Activated CD4-positive, alpha-beta memory T cell treated with anti-CD3 and anti-CD28 coated beads for 36 hours (primary cell): ENCODE results near the gene TACC2. TPM values are rescaled to one million over a fixed set of nuclear protein-coding genes. Genes with fewer than 3 reads are reported as not detected.
A peak's percentile ranks its signal among the peaks of the same experiment; 100 is the strongest.
"Not testable (repeated sequence)": the region's sequence is repeated elsewhere in the genome, so short reads cannot be mapped to it uniquely, and the experiment has no call there.

Experiments used
- CTCF ChIA-PET: fragments of 350-600 bp; sonication (Branson Sonifier 250); formaldehyde crosslinking; loops from one replicate; lab custom pipeline; 2021; ENCODE audit warnings: antibody characterized with exemption, inconsistent platforms; lab: Charles Lee
- POLR2A ChIA-PET: fragments of 350-600 bp; sonication (Branson Sonifier 250); formaldehyde crosslinking; loops from one replicate; lab custom pipeline; 2021; ENCODE audit warnings: antibody characterized with exemption; lab: Charles Lee
- DNase-seq: peaks from one replicate; pipeline ENCODE4 v3.0.0-alpha.2; 2020
- H3K27ac Mint-ChIP-seq: one replicate; pipeline ENCODE4 v1.8.0; 2021; ENCODE audit warnings: mixed read lengths
- H3K27me3 Mint-ChIP-seq: one replicate; pipeline ENCODE4 v1.8.0; 2021; ENCODE audit warnings: mixed read lengths
- H3K36me3 Mint-ChIP-seq: one replicate; pipeline ENCODE4 v1.8.0; 2021; ENCODE audit warnings: mixed read lengths
- H3K4me1 Mint-ChIP-seq: one replicate; pipeline ENCODE4 v1.8.0; 2021; ENCODE audit warnings: low read depth, mixed read lengths
- H3K4me3 Mint-ChIP-seq: one replicate; pipeline ENCODE4 v1.8.0; 2021; ENCODE audit warnings: mild to moderate bottlenecking, mixed read lengths
- H3K9me3 Mint-ChIP-seq: one replicate; pipeline ENCODE4 v1.8.0; 2021; ENCODE audit warnings: mixed read lengths
- intact Hi-C: fragments of 100-400 bp; cut with micrococcal nuclease; formaldehyde crosslinking; loops from one replicate; pipeline ENCODE4 v1.15.1; 2023
- total RNA-seq, 2 experiments: library from RNA; stranded (reverse); gene quantifications; one replicate each; pipeline ENCODE4 v1.2.3, GENCODE V29; 2021

Gene TACC2
- total RNA-seq, 2 experiments from 2014 or later, result not detected

GRCh38 chr10:122097935-122098334, 109.0 kb downstream of the TACC2 start:
- Mint-ChIP-seq H3K27me3 (peaks cover 7% of the 10 kb centered on the region), H3K36me3 (no peaks in the 10 kb centered on the region), H3K4me3 (no peak overlapping the region), H3K4me1 (no peaks in the 10 kb centered on the region), H3K27ac (no peak overlapping the region), H3K9me3 (no peaks in the 10 kb centered on the region)
- POLR2A ChIA-PET, result no interaction called here
- CTCF ChIA-PET, result no interaction called here
- no peak for DNase-seq
- intact Hi-C loops, result no loop called here

DNA sequence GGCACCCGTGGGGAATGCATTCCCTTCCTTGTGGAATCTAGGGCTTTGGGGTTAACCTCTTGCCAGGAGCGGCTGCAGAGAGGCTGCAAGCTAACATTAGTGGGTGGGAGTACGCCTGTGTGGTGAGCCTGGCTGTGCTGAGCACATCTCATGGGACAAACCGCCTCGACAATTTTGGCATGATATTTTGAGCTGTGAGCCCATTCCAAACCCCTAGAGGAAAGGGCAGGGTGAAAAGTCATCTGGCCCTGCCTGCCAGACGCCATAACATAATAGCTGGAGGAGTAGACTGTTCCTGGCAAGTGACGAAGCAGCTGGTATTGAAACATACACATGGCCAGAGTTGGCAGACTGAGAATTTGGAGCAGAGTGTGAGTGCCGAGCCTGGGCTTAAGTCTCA, 110.0 kb downstream of the TACC2 start:
- POLR2A ChIA-PET, result no interaction called here
- intact Hi-C loops, result no loop called here
- H3K27me3 Mint-ChIP-seq, result peaks cover 6% of the 10 kb centered on the region
- no peaks in the 10 kb centered on the region for H3K9me3 Mint-ChIP-seq
- CTCF ChIA-PET, result no interaction called here
- H3K4me1 Mint-ChIP-seq, result no peaks in the 10 kb centered on the region
- H3K36me3 Mint-ChIP-seq, result no peaks in the 10 kb centered on the region
- no peak overlapping the region for H3K4me3 Mint-ChIP-seq
- no peak overlapping the region for H3K27ac Mint-ChIP-seq
- no peak for DNase-seq

- Mint-ChIP-seq H3K4me1 (no peaks in the 10 kb centered on the region), H3K27me3 (peaks cover 6% of the 10 kb centered on the region), H3K27ac (no peak overlapping the region), H3K4me3 (no peak overlapping the region), H3K9me3 (no peaks in the 10 kb centered on the region), H3K36me3 (no peaks in the 10 kb centered on the region)
- ChIA-PET CTCF (no interaction called here), POLR2A (no interaction called here)
- intact Hi-C loops, result no loop called here
- no peak for DNase-seq
These were observed 110.6 kb downstream of the TACC2 start for GRCh38 chr10:122099562-122099961.

- intact Hi-C loops, result no loop called here
- H3K27ac Mint-ChIP-seq, result no peak overlapping the region
- H3K9me3 Mint-ChIP-seq, result no peaks in the 10 kb centered on the region
- no peaks in the 10 kb centered on the region for H3K4me1 Mint-ChIP-seq
- no peak overlapping the region for H3K4me3 Mint-ChIP-seq
- ChIA-PET POLR2A (no interaction called here), CTCF (no interaction called here)
- peaks cover 4% of the 10 kb centered on the region for H3K27me3 Mint-ChIP-seq
- H3K36me3 Mint-ChIP-seq, result no peaks in the 10 kb centered on the region
- no peak for DNase-seq
These were observed 113.3 kb downstream of the TACC2 start for GRCh38 chr10:122102146-122102868.

GRCh38 chr10:122102869-122103525, 114.0 kb downstream of the TACC2 start:
- no peak for DNase-seq
- H3K36me3 Mint-ChIP-seq, result no peaks in the 10 kb centered on the region
- ChIA-PET POLR2A (no interaction called here), CTCF (no interaction called here)
- intact Hi-C loops, result no loop called here
- peaks cover 3% of the 10 kb centered on the region for H3K27me3 Mint-ChIP-seq
- H3K4me3 Mint-ChIP-seq, result no peak overlapping the region
- H3K27ac Mint-ChIP-seq, result no peak overlapping the region
- no peaks in the 10 kb centered on the region for H3K4me1 Mint-ChIP-seq
- H3K9me3 Mint-ChIP-seq, result no peaks in the 10 kb centered on the region

DNA sequence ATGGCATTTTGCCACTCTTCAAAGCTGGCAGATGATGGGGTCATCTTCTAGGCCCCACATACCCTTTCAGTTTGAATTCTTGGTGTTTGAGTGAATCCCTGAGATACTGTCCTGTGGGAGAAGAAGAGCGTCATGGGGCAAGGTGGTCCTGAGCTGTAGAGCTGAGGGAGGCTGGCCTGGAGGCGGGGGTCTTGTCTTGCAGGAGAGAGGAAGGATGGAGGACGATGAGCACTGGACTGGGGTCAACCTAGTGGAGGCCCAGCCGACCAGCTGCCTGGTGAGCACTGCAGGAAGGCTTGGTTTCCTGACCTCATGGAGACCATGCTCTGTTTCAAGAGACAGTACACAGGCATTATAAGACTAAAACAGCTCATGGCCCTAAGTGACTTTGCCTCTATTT, 114.6 kb downstream of the TACC2 start:
- no peaks in the 10 kb centered on the region for H3K36me3 Mint-ChIP-seq
- ChIA-PET CTCF (no interaction called here), POLR2A (no interaction called here)
- H3K9me3 Mint-ChIP-seq, result no peaks in the 10 kb centered on the region
- no peaks in the 10 kb centered on the region for H3K4me1 Mint-ChIP-seq
- intact Hi-C loops, result no loop called here
- H3K27ac Mint-ChIP-seq, result no peak overlapping the region
- DNase-seq, result no peak
- H3K27me3 Mint-ChIP-seq, result peaks cover 3% of the 10 kb centered on the region
- no peak overlapping the region for H3K4me3 Mint-ChIP-seq

DNA sequence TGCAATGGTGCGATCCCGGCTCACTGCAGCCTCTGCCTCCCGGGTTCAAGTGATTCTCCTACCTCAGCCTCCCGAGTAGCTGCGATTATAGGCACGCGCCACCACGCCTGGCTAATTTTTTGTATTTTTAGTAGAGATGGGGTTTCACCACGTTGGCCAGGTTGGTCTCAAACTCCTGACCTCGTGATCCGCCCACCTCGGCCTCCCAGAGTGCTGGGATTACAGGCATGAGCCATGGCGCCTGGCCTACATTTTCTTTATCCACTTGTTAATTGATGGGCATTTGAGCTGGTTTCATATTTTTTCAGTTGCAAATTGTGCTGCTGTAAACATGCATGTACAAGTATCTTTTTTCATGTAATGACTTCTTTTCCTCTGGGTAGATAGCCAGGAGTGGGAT, 119.8 kb downstream of the TACC2 start:
- POLR2A ChIA-PET, H3K36me3 Mint-ChIP-seq, intact Hi-C loops, H3K9me3 Mint-ChIP-seq, CTCF ChIA-PET, H3K4me1 Mint-ChIP-seq, H3K4me3 Mint-ChIP-seq, DNase-seq, H3K27ac Mint-ChIP-seq: not testable (repeated sequence)
- H3K27me3 Mint-ChIP-seq, result peaks cover 18% of the 10 kb centered on the region

GRCh38 chr10:122112021-122112616, 123.2 kb downstream of the TACC2 start:
- Mint-ChIP-seq H3K27ac (no peak overlapping the region), H3K4me1 (peaks cover 3% of the 10 kb centered on the region), H3K4me3 (no peak overlapping the region), H3K27me3 (peaks cover 36% of the 10 kb centered on the region), H3K36me3 (no peaks in the 10 kb centered on the region), H3K9me3 (no peaks in the 10 kb centered on the region)
- DNase-seq, result no peak
- POLR2A ChIA-PET, result no interaction called here
- CTCF ChIA-PET, result no interaction called here
- intact Hi-C loops, result no loop called here

GRCh38 chr10:122112625-122113160, 123.7 kb downstream of the TACC2 start:
- no peak for DNase-seq
- no peak overlapping the region for H3K4me3 Mint-ChIP-seq
- intact Hi-C loops, result no loop called here
- no peaks in the 10 kb centered on the region for H3K9me3 Mint-ChIP-seq
- ChIA-PET CTCF (no interaction called here), POLR2A (no interaction called here)
- peaks cover 3% of the 10 kb centered on the region for H3K4me1 Mint-ChIP-seq
- no peak overlapping the region for H3K27ac Mint-ChIP-seq
- H3K36me3 Mint-ChIP-seq, result no peaks in the 10 kb centered on the region
- peaks cover 39% of the 10 kb centered on the region for H3K27me3 Mint-ChIP-seq

DNA sequence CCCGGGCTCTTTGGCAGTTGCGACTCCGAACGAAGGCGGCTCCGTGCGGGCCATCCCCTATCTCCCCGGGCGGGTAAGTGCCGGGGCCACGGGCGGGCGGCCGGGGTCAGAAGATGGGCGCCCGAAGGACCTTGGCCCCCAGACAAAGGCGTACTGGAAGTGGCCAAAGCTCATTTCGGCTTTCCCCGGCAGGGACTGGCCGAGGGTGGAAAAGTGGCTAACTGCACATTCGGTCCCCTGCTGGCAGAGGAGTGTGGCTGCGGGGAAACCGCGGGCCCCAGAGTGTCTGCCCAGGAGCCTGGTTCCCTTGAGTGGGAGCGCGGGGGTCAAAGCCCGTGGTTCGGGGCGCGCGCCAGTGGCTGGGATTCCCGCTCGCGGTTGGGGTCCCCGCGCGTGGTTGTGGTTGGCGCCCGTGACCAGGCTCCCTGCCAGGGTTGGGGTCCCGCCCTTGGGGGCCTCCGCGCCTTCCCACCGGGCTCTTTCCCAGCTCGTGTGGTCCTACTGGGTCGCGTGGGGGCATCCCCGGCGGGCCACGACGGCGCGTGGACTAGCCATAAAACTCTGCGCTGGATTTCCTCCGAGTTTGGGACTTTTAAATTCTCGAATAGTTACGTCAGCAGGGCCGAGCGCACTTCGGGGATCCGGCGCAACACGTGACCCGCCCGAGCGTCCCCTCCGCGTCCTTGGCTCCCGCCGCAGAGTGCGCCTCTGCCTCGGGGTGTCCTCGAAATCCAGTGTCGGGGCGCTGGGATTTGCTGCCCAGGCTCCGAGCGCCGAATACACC, 124.4 kb downstream of the TACC2 start:
- no peaks in the 10 kb centered on the region for H3K9me3 Mint-ChIP-seq
- DNase-seq, result peak; percentile 14
- H3K27ac Mint-ChIP-seq, result no peak overlapping the region
- peaks cover 3% of the 10 kb centered on the region for H3K4me1 Mint-ChIP-seq
- no peaks in the 10 kb centered on the region for H3K36me3 Mint-ChIP-seq
- H3K27me3 Mint-ChIP-seq, result peaks cover 39% of the 10 kb centered on the region
- POLR2A ChIA-PET, result no interaction called here
- no peak overlapping the region for H3K4me3 Mint-ChIP-seq
- CTCF ChIA-PET, result no interaction called here
- intact Hi-C loops, result no loop called here

DNA sequence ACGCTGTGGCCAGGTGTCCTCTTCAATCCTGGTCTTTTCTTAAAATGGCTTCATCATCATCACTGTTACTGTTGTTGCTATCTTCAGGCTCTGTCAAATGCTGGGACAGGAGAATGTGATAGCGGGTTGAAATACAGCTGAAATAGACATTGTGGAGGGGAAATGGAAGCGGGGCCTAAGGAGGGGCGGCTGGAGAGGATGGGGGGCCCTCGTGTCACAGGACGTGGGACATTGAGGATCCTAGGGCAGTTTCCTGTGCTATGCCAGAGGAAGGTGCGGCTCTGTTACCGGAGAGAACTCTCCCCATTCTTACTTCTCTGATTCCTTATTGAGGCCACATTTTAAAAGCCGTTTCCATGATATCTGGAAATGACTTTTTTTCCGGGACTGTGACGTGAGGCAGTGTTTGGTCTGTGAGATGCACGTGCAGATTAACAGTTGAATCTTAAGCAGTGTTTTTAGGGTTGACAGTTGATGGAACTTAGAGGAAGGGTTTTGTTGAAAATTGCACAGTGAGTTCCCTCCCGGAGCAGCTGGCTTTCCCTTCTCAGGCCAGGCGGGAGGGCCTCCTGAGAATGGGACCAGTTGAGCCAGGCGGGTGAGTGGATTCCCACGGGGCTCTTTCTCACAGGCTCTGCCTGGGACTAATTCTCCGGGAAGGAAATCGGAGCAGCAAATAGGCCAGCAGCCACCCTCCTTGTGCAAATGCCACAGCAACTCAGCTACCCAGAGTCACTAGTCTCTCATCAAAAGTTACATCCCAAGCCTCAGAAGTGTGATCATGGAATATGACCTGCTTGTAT, 125.2 kb downstream of the TACC2 start:
- H3K4me3 Mint-ChIP-seq, result no peak overlapping the region
- CTCF ChIA-PET, result no interaction called here

More for the DNA sequence above, 125.2 kb downstream of the TACC2 start:
- Mint-ChIP-seq H3K27me3 (peaks cover 39% of the 10 kb centered on the region), H3K4me1 (peaks cover 3% of the 10 kb centered on the region), H3K9me3 (no peaks in the 10 kb centered on the region), H3K36me3 (no peaks in the 10 kb centered on the region), H3K27ac (no peak overlapping the region)
- POLR2A ChIA-PET, result no interaction called here
- intact Hi-C loops, result no loop called here
- DNase-seq, result no peak
